Pulmonary artery endothelial cell (primary cell): ENCODE results near the gene CD226. TPM values are rescaled to one million over a fixed set of nuclear protein-coding genes. Genes with fewer than 3 reads are reported as not detected.
"Not testable (repeated sequence)": the region's sequence is repeated elsewhere in the genome, so short reads cannot be mapped to it uniquely, and the experiment has no call there.

Experiments
- DNase-seq: peaks from one replicate; pipeline ENCODE4 v3.0.0-alpha.2; 2011; ENCODE audit warnings: low read depth, low spot score
- total RNA-seq: library from RNA; depleted of rRNA; stranded (reverse); fragments of >200 nt; gene quantifications from 2 replicates; pipeline ENCODE4 v1.2.3, GENCODE V29; 2014

The CD226 gene
- total RNA-seq, 1 donor from 2014 or later = 0.13 TPM

DNA sequence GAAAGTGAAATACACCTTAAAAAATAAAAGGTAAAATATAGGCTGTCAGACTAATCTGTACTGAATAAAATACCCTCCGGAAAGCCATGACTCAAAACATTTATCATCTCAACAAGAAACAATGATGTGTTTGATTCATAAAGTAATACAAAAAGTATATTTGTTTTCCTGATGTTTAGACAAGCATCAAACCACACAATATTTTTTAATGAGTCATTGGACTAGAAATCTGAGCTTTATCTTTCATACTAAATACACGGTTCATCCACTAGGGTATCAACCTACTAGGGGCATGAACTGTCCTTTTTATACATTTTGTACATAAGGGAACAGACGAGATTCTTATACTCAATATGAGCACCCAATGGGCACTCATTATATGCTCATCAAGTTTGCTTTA, 31.3 kb downstream of the CD226 start:
- DNase-seq = no peak

DNA sequence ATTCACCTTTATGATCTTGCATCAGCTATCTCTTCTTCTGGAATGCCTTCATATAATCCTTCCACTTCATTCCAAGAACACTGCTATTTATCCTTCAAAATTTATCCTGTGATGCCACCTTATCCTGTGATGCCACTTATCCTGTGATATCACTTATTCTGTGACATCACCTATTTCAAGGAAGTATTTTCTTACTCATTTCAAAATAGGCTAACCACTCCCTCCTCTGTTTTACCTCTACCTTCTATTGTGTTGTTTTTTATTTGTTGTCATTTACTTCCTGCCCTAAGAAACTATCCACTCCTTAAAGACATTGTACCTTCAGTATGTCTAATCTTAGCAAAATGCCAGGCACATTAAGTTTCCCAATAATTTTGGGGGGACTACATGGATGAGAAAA, 38.8 kb downstream of the CD226 start:
- no peak for DNase-seq

DNA sequence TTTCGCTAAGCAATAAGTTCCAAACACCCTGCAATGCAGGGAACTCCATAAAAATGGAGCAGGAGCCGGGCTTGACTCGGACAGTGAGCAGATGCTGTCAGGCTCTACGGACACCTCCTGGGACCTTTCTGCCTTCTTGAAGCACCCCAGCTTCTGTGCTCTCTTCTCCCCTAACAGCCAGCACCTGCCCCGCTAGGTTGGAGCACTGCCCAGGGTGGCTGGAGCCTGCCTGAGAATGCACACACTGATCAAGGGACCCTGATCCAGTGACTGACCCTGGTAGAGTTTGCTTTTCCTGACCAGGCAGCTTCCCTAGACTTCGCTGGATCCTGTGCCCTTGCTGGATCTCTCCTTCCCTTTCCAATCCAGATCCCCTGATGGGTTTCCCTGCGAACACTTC, 40.9 kb downstream of the CD226 start:
- no peak for DNase-seq

DNA sequence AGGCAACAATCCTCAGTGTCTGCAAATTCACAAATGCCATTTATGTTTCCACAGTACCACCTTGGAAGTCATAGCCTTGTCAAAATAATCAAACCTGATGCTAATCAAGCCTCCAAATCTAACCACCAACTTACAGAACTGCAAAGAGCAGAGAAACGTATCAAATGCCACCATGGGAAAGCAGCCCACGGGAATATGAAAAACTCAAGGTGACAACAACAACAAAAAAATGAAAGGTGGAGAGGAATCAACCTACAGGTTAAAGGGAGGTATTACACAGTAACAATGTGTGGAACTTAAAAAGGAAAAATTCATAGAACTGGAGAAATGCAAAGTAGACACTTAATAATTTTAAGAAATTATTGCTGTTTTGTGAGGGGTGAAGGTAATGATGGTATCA, 46.7 kb downstream of the CD226 start:
- DNase-seq = no peak

DNA sequence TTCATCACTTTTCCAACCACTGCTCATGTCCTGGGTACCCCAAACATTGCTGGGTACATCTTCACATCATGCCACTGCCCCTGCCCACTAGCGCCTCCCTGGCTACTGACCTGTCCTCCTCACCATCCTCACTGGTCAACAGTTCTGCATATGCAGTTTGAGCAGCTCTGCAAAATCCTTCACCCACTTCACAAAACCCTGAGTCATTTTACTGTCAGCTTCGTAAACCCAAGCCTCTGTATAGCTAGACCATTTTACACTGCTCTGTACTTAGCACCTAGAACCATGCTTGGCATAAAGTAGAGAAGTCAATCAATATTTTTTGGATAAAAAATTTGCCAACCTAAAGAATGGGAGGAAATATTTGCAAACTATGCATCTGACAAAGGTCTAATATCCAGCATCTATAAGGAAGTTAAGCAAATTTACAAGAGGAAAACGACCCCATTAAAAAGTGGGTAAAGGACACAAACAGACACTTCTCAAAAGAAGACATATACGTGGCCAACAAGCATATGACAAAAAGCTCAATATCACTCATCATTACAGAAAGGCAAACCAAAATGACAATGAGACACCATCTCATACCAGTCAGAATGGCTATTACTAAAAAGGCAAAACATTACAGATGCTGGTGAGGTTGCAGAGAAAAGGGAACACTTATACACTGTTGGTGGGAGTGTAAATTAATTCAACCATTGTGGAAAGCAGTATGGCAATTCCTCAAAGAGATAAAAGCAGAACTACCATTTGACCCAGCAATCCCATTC, 48.3 kb downstream of the CD226 start:
- DNase-seq = not testable (repeated sequence)

DNA sequence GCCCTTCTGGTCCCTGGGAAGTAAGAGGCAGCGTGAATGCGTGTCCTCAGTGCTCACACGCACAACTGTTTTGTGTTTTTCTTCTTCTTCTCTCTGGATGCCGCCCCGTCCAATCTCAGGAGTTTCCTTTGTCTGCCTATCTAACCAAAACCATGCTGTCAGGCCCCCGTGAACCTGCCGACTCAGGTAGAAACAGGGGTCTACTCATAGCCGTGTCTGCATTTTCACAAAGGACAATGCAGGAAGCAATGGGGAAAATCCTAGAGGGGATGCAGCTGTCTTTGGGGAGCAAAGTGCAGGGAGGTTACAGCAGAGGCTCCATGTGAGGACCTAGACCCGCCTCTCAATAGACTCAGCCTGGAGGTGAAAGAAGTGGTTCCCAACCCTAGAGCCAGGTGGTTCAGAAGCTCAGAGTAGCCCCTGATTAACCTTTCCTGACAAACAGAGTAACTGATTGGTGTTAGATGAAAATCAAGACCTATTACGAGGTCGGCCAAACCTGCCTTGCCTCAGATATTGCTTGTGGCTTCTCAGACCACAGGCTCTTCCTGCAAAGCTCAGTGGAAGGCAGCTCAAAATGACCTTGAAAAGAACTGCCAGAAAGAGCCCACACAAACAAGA, 49.3 kb downstream of the CD226 start:
- DNase-seq = no peak

DNA sequence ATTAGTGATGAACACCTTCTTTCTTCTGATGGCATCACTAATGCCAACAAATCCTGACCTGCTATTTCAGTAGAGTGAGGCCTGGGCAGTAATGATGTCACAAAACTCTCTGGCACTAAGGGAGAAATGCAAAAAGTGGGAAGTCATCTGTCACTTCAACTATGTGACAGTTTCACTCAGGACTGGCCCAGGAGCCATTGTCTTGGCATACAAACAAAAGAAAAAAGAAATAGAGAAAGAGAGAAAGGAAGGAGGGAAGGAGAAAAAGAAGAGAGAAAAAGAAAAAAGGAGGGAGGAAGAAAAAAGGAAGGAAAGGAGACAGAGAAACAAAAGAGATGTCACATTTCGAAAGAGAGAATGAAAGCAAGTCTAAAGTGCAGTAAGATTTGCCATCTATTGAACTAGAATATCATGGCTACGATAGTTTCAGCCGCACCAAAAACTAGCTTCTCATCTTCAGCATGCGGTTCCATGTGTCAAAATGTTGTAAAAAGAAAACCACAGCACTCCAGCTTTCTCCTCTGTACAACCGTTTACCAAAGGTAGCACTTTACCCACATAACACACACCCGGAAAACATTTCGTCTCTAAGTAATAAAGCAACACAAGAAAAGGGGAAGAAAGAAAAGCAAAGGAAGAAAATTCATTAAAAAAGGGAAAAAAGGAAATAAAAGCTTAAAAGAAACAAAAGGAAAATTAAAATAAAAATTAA, 50.1 kb downstream of the CD226 start:
- DNase-seq = no peak

DNA sequence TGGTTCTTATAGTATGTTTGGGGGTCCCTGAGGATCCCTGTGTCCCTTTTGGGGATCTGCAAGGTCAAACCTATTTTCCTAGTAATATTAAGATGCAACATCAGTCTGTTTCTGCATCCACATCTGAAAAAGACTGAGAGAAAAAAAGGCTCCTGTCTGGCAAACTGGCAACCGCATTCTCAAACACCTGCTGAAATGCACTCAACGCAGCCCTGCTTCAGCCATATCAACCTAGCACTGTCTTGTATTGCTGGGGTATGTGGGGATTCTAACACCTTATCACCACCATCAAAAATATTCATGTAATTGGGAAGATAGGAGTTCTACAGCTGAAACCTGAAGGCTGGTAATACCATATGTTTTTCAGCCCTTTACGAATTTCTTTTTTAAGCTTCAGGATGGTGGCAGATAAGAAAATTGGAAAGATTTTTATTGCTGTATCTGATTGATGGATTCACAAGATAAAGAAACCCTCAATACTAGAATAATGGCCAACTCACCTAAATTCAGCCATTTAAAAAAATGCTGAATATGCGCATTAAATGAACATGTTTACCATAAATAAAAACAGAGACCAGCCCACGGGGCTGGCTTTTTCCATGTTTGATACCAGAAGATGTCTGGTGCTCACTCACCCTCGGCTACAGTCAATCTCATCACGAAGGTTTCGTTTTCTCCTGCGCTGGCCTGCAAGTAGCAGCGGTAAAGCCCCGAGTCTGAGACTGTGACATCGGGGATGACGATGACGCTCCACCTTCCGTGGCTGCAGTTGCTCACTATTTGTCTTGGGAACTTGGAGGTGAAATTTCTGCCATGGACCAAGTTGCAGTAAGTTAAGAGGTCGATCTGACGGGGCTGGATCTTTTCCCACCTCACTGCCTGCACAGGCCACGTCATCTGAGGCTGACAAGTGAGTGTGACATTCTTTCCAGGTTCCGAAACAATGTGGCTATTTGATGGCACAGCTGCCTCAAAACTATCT, 52.3 kb downstream of the CD226 start:
- no peak for DNase-seq

DNA sequence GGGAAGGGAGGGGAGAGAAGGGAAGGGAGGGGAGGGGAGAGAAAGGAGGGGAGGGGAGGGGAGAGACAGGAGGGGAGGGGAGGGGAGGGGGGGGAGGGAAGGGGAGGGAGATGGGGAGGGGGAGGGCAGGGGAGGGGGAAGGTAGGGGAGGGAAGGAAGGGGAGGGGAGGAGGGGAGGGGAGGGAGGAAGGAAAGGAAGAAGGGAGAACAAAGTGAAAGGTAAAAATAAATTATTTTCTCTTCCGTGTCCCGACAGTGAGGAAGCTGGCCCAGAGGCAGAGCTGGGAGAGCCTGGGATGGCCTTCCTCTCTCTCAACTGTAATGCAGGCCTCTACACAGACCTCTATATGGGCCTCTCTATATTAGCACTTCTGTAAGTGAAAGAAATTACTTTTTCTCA, 53.2 kb downstream of the CD226 start:
- DNase-seq = no peak

DNA sequence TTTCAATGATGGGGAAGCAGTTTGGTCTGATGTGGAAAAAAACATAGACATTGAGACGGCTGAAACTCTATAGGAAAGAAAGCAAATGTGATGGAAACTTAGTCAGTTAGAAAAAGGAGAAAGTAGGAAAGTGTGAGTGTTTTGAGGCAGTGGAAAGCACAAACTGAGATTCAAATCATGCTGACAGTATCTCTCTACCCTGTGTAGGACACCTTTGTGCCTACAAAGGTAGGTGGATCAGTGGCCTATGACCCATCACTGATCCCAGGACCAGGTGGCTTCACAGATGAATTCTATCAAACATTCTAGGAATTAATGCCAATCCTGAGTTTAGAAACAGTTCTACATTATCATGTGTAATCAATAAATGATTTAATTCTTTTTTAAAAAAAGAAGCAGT, 57.1 kb downstream of the CD226 start:
- DNase-seq = no peak

DNA sequence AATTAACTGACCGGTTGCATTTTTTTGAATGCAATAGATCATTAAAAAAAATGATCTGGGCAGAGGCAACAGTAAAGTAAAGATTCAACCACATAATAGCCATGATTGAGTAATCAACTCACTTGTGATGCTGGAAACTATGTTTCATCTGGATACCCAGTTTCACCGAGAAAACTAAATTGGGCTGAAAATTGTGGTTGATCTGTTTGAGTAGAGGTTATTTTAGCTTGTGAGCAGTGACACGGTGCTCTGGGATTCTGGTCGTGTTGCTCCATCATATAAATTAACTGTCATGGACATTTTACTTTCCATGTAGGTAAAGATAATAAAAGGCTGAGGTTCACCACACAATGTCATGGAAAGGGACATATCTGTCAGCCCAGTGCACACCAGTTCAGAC, 58.7 kb downstream of the CD226 start:
- no peak for DNase-seq

DNA sequence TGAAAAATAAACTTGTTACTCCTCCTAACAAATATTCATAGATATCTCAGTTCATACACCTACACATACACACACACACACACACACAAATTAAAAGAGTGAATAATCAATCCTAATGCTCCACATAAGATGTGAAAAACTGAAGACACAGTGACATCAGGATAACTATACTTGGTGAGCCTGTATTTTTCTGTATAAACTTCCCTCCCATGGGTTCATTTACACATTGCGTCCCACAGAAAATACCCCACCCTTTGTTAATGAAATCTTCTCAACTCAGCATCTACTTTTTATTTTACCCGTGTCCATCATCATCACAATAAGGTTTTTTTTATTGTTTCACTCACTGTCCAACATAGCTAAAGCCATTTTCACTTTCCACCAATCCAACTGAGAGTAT, 60.4 kb downstream of the CD226 start:
- DNase-seq = no peak

DNA sequence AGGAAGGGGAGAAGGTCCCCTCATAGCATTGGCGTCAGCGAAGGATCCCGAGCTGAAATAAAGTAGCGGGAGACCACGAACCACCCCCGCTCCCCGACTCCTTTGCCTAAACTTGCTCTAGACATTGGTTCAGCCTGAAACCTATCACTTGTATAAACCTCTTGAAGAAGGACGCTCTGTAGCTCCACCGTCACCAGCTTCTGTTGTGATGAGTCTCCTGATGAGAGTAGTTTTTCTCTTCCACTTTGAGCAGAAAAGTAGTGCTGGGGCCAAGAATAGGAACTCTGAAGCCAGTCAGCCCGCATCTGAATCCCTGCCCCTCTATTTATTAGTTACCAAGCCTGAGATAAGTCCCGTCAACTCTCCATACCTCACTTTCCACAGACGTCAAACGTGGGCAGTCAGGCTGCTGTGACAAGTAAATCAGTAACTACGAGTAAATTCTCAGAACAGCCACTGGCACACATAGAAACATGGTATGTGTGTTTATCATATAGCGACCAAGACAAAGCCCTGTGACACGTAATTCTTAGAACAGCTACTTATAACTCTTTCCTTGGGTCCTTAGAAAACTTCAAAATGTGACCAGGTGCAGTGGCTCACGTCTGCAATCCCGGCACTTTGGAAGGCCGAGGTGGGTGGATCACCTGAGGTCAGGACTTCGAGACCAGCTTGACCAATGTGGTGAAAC, 61.7 kb downstream of the CD226 start:
- no peak for DNase-seq

DNA sequence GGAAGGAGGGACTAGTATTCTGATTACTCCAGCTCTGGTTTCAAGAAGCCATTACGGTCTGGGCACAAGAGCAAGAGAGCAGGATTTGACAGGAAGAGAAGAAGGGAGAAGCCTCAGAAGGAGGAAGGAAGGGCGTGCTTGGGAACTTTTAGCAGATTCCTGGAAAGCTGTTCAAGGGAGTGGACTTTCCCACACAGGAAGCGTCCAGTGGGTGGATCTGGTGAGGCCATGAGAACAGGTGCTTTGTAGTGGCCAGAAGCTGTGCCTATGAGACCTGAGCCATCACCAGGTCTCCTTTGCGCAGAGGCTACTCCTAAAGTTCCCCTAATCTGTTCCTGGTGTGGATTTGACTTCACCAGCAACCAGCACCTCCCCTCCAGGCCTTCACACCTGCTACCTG, 62.3 kb downstream of the CD226 start:
- no peak for DNase-seq

DNA sequence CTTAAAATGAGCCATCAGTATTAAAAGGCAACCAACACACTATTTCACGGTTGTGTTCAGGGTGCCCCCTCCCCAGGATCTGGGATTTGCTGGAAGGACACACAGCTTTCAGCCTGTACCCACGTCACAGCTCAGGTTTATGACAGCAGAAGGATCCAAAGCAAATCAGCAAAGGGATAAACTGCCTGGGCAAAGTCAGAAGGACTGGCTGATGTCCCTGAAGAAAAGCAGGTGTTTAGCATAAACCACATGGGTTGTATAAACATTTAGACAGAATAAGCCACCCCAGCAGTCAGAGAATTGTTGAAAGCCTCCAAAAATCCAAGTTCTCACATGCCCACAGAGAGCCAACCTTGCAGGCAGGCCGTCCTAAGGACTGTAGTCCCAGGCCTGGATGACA, 63.9 kb downstream of the CD226 start:
- DNase-seq = no peak

DNA sequence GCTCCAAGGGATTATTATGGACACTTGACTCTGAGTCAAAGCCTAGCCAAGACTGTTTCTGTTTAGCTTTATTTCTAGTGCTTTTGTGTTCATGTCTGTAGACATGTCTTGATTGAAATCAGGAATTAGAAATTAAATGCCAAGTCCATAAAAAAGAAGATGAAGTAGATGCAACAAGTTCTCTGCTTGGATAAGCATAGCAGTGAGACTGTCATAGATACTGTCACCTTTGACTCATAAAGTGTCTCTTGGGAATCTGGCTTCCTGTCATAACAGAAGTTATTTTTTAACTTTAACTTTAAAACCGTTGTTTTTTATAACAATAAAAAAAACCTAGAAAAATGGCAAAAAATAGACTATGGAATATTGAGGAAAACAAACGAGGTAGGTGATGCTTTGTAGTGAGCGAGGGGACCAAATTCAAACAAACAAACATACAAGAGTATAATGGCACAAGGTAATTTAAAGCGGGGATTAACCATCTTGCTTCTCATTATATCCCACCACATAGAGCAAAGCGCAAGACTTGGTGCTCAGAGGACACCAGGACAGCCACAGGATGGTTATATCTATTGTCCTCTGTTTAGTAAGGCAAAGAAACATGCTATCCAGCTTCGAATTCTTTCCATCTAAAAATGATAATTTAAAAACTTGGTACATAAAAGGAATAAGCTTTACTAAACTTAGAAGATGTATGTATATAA, 64.6 kb downstream of the CD226 start:
- no peak for DNase-seq

DNA sequence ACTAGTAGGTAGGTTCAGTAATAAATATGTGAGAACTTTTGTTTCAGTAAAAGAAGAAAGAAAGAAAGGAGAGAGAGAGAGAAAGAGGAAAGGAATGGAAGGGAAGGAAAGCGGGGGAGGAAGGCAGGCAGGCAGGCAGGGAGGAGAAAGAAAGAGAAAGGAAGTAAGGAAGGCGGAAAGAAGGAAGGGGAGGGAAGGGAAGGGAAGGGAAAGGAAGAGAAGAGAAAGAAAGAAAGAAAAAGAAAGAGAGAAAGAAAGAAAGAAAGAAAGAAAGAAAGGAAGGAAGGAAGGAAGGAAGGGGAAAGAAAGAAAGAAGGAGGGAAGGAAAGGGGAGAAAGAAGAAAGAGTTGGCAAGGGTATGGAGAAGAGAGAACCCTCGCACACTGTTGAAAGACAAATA, 67.6 kb downstream of the CD226 start:
- DNase-seq = no peak

DNA sequence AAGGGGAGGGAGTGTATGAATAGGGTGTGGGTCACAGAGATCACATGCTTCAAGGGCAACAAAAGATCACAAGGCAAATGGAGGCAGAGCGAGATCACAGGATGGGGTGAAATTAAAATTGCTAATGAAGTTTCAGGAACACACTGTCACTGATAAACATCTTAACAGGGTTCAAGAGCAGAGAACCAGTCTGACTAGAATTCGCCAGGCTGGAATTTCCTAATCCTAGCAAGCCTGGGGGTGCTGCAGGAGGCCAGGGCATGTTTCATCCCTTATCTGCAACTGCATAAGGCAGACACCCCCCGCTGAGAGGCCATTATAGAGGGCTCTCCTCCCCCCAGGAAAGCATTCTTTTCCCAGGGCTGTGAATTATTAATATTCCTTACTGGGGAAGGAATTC, 68.6 kb downstream of the CD226 start:
- DNase-seq = not testable (repeated sequence)

DNA sequence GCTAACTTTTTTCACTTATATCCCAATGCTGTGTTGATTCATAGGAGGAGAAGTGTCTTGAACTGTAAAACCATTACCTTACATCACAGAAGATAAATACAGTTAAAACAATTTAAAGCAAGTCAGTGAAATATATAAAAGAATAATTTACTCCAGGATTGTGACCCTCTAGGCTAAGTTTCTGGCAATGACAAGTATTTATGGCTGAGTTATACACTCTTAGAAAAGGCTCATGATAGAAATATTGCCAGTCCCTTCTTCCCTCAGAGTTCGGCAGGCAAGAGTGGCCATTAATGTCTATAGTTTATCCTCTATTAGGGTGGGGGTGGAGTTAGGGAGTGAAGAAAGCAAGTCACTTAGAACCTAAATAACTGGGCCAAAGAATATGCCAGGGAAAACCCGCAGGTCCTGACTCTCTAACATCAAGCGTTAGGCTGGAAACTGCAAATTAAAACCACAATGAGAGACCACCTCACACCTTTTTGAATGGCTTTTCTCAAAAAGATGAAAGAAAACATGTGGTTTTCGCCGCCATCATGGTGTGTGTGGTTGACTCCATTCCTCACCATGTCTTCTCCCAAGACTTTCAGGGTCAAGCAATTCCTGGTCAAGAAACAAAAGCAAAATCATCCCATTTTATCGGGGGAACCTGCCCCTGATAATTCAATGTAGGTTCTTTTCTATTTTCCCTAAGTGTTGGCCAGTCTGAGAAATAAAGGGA, 69.3 kb downstream of the CD226 start:
- no peak for DNase-seq

DNA sequence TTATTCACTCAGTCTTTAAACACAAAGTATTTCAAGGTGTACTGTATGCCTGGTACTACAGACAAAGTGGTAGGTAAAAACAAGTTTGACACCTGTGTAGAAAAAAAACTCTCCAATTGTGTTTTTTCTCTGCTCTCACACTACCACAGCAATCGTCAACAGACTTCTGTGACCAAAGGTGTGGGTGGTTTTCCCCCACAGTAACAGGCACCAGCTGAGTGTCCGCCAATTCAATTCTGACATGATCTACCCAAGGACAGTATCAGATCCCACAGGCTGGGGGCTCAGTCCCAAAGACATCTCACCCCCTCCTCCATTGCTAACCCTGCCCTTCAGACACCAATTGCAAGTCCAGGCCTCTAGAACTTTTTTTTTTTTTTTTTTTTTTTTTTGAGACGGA, 71.2 kb downstream of the CD226 start:
- DNase-seq = no peak
